Loucy (cell line): ENCODE results near the gene PTPMT1.
"Not testable (repeated sequence)": the region's sequence is repeated elsewhere in the genome, so short reads cannot be mapped to it uniquely, and the experiment has no call there.

Experiments
- H2AFZ ChIP-seq: fragments of 200-600 bp; sonication (generic); 2 replicates; pipeline ENCODE4 v1.6.0; 2016; ENCODE audit warnings: antibody characterized with exemption, mild to moderate bottlenecking, low read length, moderate library complexity
- H3F3A ChIP-seq: fragments of 200-600 bp; 2 replicates; pipeline ENCODE4 v1.6.0; 2016; ENCODE audit warnings: antibody characterized with exemption, low read depth, mild to moderate bottlenecking
- H3K27me3 ChIP-seq: fragments of 200-600 bp; sonication (generic); 2 replicates; pipeline ENCODE4 v1.6.1; 2014; ENCODE audit warnings: low read length, mild to moderate bottlenecking; ENCODE audit not compliant: insufficient read depth, poor library complexity, severe bottlenecking
- H3K36me3 ChIP-seq: fragments of 200-600 bp; sonication (generic); 2 replicates; pipeline ENCODE4 v1.6.1; 2016; ENCODE audit warnings: low read length; ENCODE audit not compliant: insufficient read depth
- H3K4me1 ChIP-seq: fragments of 200-600 bp; sonication (generic); 2 replicates; pipeline ENCODE4 v1.5.1; 2014; ENCODE audit warnings: low read length, mild to moderate bottlenecking; ENCODE audit not compliant: insufficient read depth, poor library complexity, severe bottlenecking
- H3K4me2 ChIP-seq: fragments of 200-600 bp; sonication (generic); 2 replicates; pipeline ENCODE4 v1.6.0; 2014; ENCODE audit warnings: antibody characterized with exemption, low read length, low read depth, mild to moderate bottlenecking; ENCODE audit not compliant: poor library complexity, severe bottlenecking
- H3K4me3 ChIP-seq: fragments of 200-600 bp; sonication (generic); 2 replicates; pipeline ENCODE4 v1.5.1; 2014; ENCODE audit warnings: low read length, mild to moderate bottlenecking, mixed read lengths; ENCODE audit not compliant: poor library complexity, severe bottlenecking
- H3K79me2 ChIP-seq: fragments of 200-600 bp; sonication (generic); 2 replicates; pipeline ENCODE4 v1.6.1; 2014; ENCODE audit warnings: low read length; ENCODE audit not compliant: insufficient read depth
- H3K9ac ChIP-seq: fragments of 200-600 bp; sonication (generic); 2 replicates; pipeline ENCODE4 v1.6.0; 2014; ENCODE audit warnings: mild to moderate bottlenecking, low read depth, low read length, moderate library complexity; ENCODE audit not compliant: poor library complexity, severe bottlenecking
- H3K9me2 ChIP-seq: fragments of 200-600 bp; sonication (generic); replicated peaks from 2 replicates; pipeline ENCODE4 v1.6.1; 2016; ENCODE audit warnings: low read depth, low read length, mixed read lengths
- H3K9me3 ChIP-seq: fragments of 200-600 bp; sonication (generic); 2 replicates; pipeline ENCODE4 v1.6.1; 2014; ENCODE audit warnings: mild to moderate bottlenecking, antibody characterized with exemption, low read length, low read depth; ENCODE audit not compliant: insufficient read depth
- H4K20me1 ChIP-seq: fragments of 200-600 bp; sonication (generic); 2 replicates; pipeline ENCODE4 v1.6.0; 2014; ENCODE audit warnings: antibody characterized with exemption, low read length, mild to moderate bottlenecking; ENCODE audit not compliant: insufficient read depth, poor library complexity, severe bottlenecking
- CTCF ChIP-seq: fragments of 200-600 bp; sonication (generic); conservative IDR thresholded peaks from 2 replicates; pipeline ENCODE4 v1.5.1; 2014; ENCODE audit warnings: mild to moderate bottlenecking, antibody characterized with exemption, low read length
- EZH2phosphoT487 ChIP-seq: fragments of 200-600 bp; IDR thresholded peaks from 2 replicates; pipeline ENCODE4 v1.6.1; 2018; ENCODE audit warnings: antibody characterized with exemption, mild to moderate bottlenecking, moderate library complexity, borderline replicate concordance

Gene PTPMT1

GRCh38 chr11:47564366-47564765 is 1.0 kb upstream of the PTPMT1 start:
- Histone ChIP-seq H3K79me2 (peaks cover 50% of the 10 kb centered on the region), H3K4me2 (peak overlapping the region; percentile 90), H3K4me1 (peaks cover 15% of the 10 kb centered on the region), H3K9ac (peak overlapping the region; percentile 99), H3K4me3 (peak overlapping the region; percentile 100)
- not testable (repeated sequence) for H3K9me2 ChIP-seq, H3K9me3 ChIP-seq, H3F3A ChIP-seq, H2AFZ ChIP-seq, H3K36me3 ChIP-seq, H3K27me3 ChIP-seq, H4K20me1 ChIP-seq

GRCh38 chr11:47564933-47565339 is 463 bp upstream of the PTPMT1 start:
- peaks cover 18% of the 10 kb centered on the region for H3K4me1 ChIP-seq
- H3K79me2 ChIP-seq: peaks cover 56% of the 10 kb centered on the region
- H3K9me3 ChIP-seq: no peaks in the 10 kb centered on the region
- H3K9ac ChIP-seq: peak overlapping the region; percentile 99
- H3K27me3 ChIP-seq: no peaks in the 10 kb centered on the region
- no peaks in the 10 kb centered on the region for H3K9me2 ChIP-seq
- no peaks in the 10 kb centered on the region; the same call in 1 of the 2 replicates for H3K36me3 ChIP-seq
- TF ChIP-seq EZH2phosphoT487 (no peak), CTCF (no peak)
- peaks cover 4% of the 10 kb centered on the region for H4K20me1 ChIP-seq
- H3K4me3 ChIP-seq: peak overlapping the region; percentile 100
- H2AFZ ChIP-seq: peak overlapping the region; percentile 84
- H3K4me2 ChIP-seq: peak overlapping the region; percentile 90
- no peaks in the 10 kb centered on the region for H3F3A ChIP-seq

- peaks cover 4% of the 10 kb centered on the region for H4K20me1 ChIP-seq
- H3K9me3 ChIP-seq: no peaks in the 10 kb centered on the region
- peak overlapping the region; percentile 90 for H3K4me2 ChIP-seq
- H3K9ac ChIP-seq: peak overlapping the region; percentile 99
- peak overlapping the region; percentile 100 for H3K4me3 ChIP-seq
- TF ChIP-seq EZH2phosphoT487: no peak
- TF ChIP-seq CTCF: no peak
- peak overlapping the region; percentile 84 for H2AFZ ChIP-seq
- H3K4me1 ChIP-seq: peaks cover 29% of the 10 kb centered on the region
- no peaks in the 10 kb centered on the region for H3F3A ChIP-seq
- no peaks in the 10 kb centered on the region for H3K27me3 ChIP-seq
- H3K36me3 ChIP-seq: peaks cover 7% of the 10 kb centered on the region; the same call in 1 of the 2 replicates
- no peaks in the 10 kb centered on the region for H3K9me2 ChIP-seq
- peaks cover 67% of the 10 kb centered on the region for H3K79me2 ChIP-seq
Measured at GRCh38 chr11:47566149-47566698, 825 bp downstream of the PTPMT1 start.

GRCh38 chr11:47569646-47570045 is 4.2 kb downstream of the PTPMT1 start:
- no peak overlapping the region for H3K9ac ChIP-seq
- H3K4me2 ChIP-seq: peak overlapping the region; percentile 47
- peaks cover 11% of the 10 kb centered on the region for H4K20me1 ChIP-seq
- H3K36me3 ChIP-seq: peaks cover 34% of the 10 kb centered on the region; the same call in 1 of the 2 replicates
- peaks cover 84% of the 10 kb centered on the region for H3K79me2 ChIP-seq
- no peaks in the 10 kb centered on the region for H3F3A ChIP-seq
- no peaks in the 10 kb centered on the region for H3K9me2 ChIP-seq
- TF ChIP-seq EZH2phosphoT487 (no peak), CTCF (no peak)
- no peak overlapping the region for H3K4me3 ChIP-seq
- H2AFZ ChIP-seq: no peak overlapping the region
- no peaks in the 10 kb centered on the region for H3K27me3 ChIP-seq
- peaks cover 29% of the 10 kb centered on the region for H3K4me1 ChIP-seq
- no peaks in the 10 kb centered on the region for H3K9me3 ChIP-seq
